A549 treated with CpdA at 1 μM for 4 hours (cell line): Measurements from ENCODE around the gene LCE6A. TPM values are rescaled to one million over a fixed set of nuclear protein-coding genes. Genes with fewer than 3 reads are reported as not detected.

Source experiments
- total RNA-seq: library from RNA; stranded (reverse); fragments of 200-300 nt; extraction: Qiagen RNA extraction; gene quantifications from 5 replicates; pipeline ENCODE4 v1.2.3, GENCODE V29; 2022; ENCODE audit warnings: low read depth

Gene LCE6A
- total RNA-seq: not detected in 5 replicates

GRCh38 chr1:152842556-152842955 is at the start of gene LCE6A:
Gene LCE6A (plus strand): TSS chr1:152842856. CDS start chr1:152843521, 665 bp downstream.

DNA sequence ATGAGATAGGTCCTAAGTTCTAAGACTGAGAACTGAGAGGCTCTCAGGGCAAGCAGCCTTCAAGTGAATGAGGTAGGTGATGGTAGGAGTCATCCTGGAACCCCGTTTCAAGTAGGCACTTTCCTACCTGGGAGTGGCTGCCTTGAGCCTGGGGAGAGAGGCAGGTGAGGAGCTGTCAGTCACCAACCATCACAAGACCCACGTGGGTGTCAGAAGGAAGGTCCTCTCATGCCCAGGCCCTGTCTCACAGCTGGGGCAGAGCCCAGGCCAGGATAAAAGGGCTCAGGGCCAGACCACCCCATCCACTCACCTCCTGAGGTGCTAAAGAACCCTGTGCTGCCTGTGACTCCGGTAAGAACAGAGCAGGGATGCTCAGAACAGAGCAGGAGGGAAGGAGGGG is 46.2 kb upstream of the LCE6A start, which contains the start of gene LCE1D:
LCE1D (plus strand) TSS at position 301 of the 400 bp plus-strand sequence. CDS start 1,074 bp downstream, outside the sequence.

DNA sequence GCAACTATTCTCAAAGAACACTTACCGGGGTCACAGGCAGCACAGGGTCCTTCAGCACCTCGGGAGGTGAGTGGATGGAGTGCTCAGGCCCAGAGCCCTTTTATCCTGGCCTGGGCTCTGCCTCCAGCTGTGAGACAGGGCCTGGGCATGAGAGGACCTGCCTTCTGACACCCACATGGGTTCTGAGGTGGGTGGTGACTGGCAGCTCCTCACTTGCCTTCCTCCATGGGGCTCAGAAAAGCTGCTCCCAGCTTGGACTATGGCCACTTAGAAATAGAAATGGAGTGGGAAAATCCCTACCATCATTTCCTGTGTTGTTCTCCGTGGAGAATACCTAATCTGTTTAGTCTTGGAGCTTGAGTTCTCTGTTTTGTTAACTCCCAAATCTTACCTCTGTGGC is 36.1 kb upstream of the LCE6A start, which contains the start of gene LCE1C:
LCE1C (minus strand) TSS at position 76 of the 400 bp plus-strand sequence. CDS start 1,173 bp downstream, outside the sequence.

GRCh38 chr1:152811671-152812070 is 31.0 kb upstream of the LCE6A start, which contains the start of gene LCE1B:
Gene LCE1B (plus strand): TSS chr1:152811971. CDS start chr1:152812447, 476 bp downstream.

GRCh38 chr1:152827173-152827572 is 15.5 kb upstream of the LCE6A start, which contains the start of gene LCE1A:
Gene LCE1A (plus strand): TSS chr1:152827473. CDS start chr1:152827473, 0 bp downstream.

DNA sequence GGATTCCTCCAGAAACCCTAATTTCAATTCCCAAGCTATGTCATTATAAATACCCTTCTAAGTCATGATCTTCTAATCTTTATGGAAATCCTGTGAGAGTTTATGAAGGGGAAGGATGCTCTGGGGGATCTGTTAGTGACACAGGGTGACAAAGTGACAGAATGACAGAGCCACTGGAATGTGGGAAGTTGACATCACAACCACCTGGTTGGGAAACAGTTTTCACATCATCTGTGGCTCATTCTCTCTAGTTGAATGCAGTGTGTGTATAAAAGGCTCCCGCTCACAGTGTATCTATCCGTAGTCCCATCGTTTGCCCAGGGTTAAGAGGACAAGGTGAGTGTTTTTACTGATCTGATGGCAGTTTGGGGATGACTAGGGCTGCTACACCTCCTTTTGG is 17.0 kb downstream of the LCE6A start, which contains the start of gene LCE7A:
LCE7A (plus strand) TSS at position 301 of the 400 bp plus-strand sequence. CDS start 702 bp downstream, outside the sequence.

GRCh38 chr1:152878042-152878441 is 35.4 kb downstream of the LCE6A start, which contains the start of gene SMCP:
Gene SMCP (plus strand): TSS chr1:152878322. CDS start chr1:152884423, 6,101 bp downstream.

Other genes with a start within 250 kb of the LCE6A start
- gene LCE3C, start 242.6 kb upstream of the LCE6A start, total RNA-seq: not detected in 5 replicates
- not detected in 5 replicates for gene LCE3B, start 229.0 kb upstream of the LCE6A start, total RNA-seq
- gene LCE3A, start 219.8 kb upstream of the LCE6A start, total RNA-seq: not detected in 5 replicates
- not detected in 5 replicates for gene LCE2D, start 179.5 kb upstream of the LCE6A start, total RNA-seq
- not detected in 5 replicates for gene LCE2C, start 167.6 kb upstream of the LCE6A start, total RNA-seq
- gene LCE2B, start 156.7 kb upstream of the LCE6A start, total RNA-seq: not detected in 5 replicates
- not detected in 5 replicates for gene LCE2A, start 144.5 kb upstream of the LCE6A start, total RNA-seq
- not detected in 5 replicates for gene LCE4A, start 134.7 kb upstream of the LCE6A start, total RNA-seq
- gene KPRP, start 84.8 kb upstream of the LCE6A start, total RNA-seq: not detected in 5 replicates
- gene LCE1F, start 67.7 kb upstream of the LCE6A start, total RNA-seq: not detected in 5 replicates
- gene LCE1E, start 56.6 kb upstream of the LCE6A start, total RNA-seq: not detected in 5 replicates
- gene LCE1D, start 46.1 kb upstream of the LCE6A start, total RNA-seq: not detected in 5 replicates
- not detected in 5 replicates for gene LCE1C, start 36.2 kb upstream of the LCE6A start, total RNA-seq
- gene LCE1B, start 30.9 kb upstream of the LCE6A start, total RNA-seq: not detected in 5 replicates
- gene LCE1A, start 15.4 kb upstream of the LCE6A start, total RNA-seq: not detected in 5 replicates
- not detected in 5 replicates for gene LCE7A, start 17.1 kb downstream of the LCE6A start, total RNA-seq
- gene SMCP, start 35.5 kb downstream of the LCE6A start, total RNA-seq: not detected in 5 replicates
- gene IVL, start 65.7 kb downstream of the LCE6A start, total RNA-seq: 0.03 TPM in 1 of 5 replicates, not detected in the others
- not detected in 5 replicates for gene SPRR5, start 104.3 kb downstream of the LCE6A start, total RNA-seq
- not detected in 5 replicates for gene SPRR4, start 127.8 kb downstream of the LCE6A start, total RNA-seq
- gene SPRR1A, start 141.2 kb downstream of the LCE6A start, total RNA-seq: not detected in 5 replicates
- 0.22 TPM in 1 of 5 replicates, not detected in the others for gene SPRR3, start 158.9 kb downstream of the LCE6A start, total RNA-seq
- gene SPRR1B, start 188.3 kb downstream of the LCE6A start, total RNA-seq: not detected in 5 replicates
- gene SPRR2D, start 198.3 kb downstream of the LCE6A start, total RNA-seq: not detected in 5 replicates
- not detected in 5 replicates for gene SPRR2A, start 214.7 kb downstream of the LCE6A start, total RNA-seq
- not detected in 5 replicates for gene SPRR2B, start 228.8 kb downstream of the LCE6A start, total RNA-seq